Caki2 (cell line): ENCODE data around the gene ANKRD11. TPM values are rescaled to one million over a fixed set of nuclear protein-coding genes. Genes with fewer than 3 reads are reported as not detected.
"Not testable (repeated sequence)": the region's sequence is repeated elsewhere in the genome, so short reads cannot be mapped to it uniquely, and the experiment has no call there.

Experiments
- DNase-seq: peaks from one replicate; pipeline ENCODE4 v3.0.0-alpha.2; 2015; ENCODE audit warnings: low read depth
- in situ Hi-C: cut with HindIII; loops from 2 replicates; pipeline ENCODE4 v1.10.0; 2016; ENCODE audit warnings: low sequenced_read_pairs, low pct_unique_long_range_greater_than_20kb, mixed read lengths
- total RNA-seq: library from RNA; depleted of rRNA; stranded (reverse); fragments of >200 nt; shearing (Covaris generic); gene quantifications from 2 replicates; pipeline ENCODE4 v1.2.3, GENCODE V29; 2014; ENCODE audit warnings: low replicate concordance

The ANKRD11 gene
- total RNA-seq, 1 experiment from 2014 or later, result 56.3 TPM

DNA sequence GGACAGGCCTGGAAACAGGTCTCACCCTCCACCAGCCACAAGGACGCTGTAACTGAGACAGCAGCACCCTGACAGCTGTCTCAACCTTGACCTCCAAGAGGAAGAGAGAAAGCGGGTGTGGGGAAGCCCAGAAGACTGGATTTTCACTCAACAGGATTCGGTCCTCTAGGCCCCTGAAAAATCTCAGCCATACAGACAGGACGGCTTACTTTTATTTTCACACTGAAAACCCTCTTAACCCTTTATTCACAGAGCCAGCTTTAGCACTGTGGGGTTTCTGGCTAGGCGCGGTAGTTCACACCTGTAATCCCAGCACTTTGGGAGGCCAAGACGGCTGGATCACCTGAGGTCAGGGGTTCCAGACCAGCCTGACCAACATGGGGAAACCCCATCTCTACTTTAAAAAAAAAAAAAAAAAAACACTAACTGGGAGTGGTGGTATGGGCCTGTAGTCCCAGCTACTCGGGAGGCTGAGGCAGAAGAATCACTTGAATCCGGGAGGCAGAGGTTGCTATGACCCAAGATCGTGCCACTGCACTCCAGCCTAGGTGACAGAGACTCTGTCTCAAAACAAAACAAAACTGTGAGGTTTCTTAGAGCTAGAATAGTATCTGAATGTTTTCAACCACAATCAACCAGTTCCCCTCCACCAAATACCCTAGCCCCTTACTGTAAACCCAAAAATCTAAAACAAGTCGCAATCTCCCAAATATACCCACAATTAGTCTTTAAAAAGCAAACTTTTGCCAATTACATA is 5.3 kb downstream of the ANKRD11 start:
- in situ Hi-C loops, result no loop called here
- no peak for DNase-seq

DNA sequence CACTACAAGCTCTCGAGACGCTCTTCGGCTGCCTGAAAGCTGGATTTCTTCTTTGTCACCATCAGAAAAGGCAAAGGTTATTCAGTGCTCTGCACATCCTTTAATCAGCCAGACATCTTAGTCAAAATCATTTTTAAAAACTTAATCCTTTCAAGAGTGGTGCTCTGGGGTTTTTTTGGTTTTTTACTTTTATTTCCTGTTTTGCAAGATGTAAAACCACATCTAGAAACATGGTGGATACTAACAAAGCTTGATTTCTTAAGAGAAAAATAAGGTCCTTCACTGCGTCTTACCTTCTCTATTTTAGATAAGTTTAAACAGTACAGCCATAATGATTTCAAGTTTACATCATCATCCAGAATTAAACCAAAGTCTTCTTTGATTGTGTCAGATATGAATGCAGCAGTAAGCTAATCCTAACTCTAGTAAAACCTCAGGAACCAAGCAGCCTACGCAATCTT is 6.3 kb downstream of the ANKRD11 start:
- in situ Hi-C loops, result no loop called here
- DNase-seq, result no peak

DNA sequence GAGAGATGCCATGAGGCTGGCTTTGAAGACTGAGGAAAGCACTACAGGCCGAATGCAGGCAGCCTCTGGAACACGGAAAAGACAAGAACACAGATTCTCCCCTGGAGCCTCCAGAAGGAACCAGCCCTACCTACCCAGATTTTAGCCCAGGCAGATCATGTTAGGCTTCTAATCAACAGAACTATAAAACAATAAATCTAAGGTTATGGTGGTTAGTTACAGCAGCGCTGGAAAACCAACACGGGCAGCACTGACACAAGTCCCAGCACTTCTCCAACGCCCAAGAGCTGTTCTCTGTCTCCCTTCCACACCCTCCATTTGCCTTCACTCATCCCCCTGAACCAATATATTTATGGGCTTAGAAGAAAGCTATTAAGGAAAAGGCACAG is 7.5 kb downstream of the ANKRD11 start:
- DNase-seq, result no peak
- in situ Hi-C loops, result no loop called here

DNA sequence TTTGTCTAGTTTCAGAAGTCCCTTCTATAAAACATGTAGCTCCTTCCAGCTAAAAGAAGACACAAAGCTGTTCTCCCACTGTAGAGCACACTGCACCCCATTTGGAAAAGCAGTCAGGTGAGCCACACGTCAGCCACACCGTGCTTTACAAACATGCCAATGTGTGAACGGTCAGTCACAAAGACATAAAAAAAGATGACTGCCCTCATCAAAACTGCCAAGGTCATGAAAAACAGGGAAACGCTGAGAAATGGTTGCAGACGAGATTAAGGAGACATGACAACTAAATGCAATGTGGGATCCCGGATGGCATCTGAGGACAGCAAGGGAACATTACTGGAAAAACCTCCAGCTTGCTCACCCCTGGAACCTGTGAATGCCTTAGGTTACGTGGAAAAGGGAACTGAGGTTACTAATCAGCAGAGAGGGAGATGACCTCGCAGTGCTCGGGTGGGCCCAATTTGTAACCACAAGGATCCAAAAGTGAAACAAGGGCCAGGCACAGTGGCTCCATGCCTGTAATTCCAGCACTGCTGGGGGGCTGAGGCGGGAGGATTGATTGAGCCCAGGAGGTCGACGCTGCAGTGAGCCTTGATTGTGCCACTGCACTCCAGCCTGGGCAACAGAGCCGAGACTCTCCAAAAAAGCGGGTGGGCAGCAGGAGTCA is 8.1 kb downstream of the ANKRD11 start:
- in situ Hi-C loops, result no loop called here
- DNase-seq, result no peak

DNA sequence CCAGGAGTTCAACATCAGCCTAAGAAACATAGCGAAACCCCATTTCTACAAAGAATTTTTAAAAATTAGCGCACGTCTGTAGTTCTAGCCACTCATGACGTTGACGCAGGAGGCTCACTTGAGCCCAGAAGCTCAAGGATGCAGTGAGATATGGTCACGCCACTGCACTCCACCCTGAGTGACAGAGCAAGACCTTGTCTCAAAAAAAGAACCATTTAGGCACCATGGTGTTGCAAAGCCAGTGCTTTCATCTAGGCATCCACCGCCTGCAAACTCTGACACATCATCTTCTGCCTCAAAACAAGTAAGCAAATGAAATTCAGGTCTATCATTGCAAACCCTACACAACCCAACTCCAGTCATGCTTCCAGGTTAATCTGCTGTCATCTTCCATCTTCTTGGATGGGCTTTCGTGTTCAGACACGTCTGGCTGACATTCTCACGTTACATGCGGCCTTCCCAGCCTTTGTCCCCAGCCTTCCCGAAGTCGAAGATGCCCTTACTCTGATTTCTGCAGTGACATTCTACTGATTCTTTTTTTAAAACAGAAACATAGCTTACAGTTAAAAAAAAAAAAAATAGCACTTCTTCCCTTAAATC is 8.9 kb downstream of the ANKRD11 start:
- no peak for DNase-seq
- in situ Hi-C loops, result no loop called here

DNA sequence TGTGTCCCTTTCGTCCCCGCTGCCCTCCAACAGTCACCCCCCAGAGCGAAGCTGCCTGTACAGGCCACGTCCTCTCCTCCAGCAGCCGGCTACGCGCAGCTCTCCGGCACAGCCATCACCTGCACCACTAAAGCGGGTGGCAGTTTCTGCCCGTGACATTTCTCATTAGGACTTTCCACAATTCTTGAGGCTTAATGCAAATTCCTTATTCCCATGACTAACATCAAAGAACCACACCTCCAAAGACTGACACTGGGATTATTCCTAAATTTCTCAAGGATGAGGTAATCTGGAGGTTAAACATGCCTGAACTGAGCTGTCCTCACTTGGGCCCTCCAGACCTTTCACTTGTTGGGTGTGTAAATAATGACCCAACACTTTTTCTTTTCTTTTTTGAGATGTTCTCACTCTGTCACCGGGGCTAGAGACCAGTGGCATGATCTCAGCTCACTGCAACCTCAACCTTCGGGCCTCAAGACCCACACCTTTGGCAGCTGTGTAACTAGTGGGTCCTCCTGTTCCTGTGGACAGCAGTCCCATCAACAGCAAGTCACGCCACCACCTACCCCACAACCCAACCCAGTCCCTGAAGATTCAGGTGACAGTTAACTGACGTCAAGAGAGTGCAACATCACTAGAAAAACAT is 11.7 kb downstream of the ANKRD11 start:
- peak; percentile 81 for DNase-seq
- in situ Hi-C loops, result no loop called here

DNA sequence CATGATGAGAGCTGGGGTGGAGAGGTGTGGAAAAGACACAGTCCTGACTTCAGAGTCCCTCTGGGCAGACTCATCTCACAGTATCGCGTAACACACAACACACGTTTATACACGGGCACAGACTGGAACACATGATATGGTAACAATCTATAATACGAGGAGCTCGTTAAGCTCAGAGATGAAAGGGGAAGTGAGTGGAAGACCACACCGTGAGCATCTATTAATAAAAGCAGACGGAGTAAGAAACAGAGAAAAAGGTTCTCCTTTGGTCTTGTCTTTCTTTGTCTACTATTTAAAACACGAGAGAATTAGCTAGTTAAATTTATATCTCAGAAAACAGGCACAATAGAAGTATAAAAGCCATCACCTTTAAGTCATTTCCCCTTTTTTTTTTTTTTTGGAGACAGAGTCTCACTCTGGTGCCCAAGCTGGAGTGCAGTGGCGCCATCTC is 13.5 kb downstream of the ANKRD11 start:
- no peak for DNase-seq
- in situ Hi-C loops, result no loop called here

DNA sequence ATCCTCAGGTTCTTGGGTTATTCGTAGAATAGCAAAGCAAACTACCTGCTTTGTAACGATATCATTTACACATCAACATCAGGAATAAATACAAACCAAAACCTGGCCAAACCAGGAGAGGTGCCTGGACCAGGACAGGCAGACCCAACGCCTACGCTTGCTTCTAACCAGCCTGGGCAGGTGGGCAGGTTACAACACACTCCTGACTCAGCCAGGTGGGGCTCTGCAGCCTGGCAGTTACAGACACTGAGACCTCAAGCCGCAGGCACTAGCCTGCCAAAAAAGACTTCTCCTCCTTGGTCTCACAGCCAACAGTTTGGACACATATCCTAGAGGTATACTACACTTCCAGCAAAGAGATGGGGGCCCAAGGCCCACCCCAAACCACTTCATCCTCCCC is 14.0 kb downstream of the ANKRD11 start:
- no peak for DNase-seq
- in situ Hi-C loops, result no loop called here

DNA sequence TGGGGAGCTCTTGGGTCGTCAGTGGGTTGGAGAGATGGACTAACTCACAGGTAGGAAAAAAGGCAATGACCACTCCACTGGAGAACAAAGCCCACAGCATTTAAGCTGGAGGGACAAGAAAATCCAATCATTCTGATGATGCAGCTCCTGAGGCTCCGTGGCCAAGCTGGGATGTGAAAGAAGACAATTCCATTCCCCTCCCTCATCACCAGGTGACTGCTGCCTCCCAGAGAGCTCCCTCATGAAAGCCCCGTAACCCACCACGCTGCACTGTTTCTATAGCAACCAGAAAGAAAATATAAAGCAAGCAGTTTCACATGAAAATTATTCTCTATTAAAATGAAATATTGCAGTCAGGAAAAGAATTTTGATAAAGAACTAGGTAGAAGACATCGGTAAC is 15.2 kb downstream of the ANKRD11 start:
- in situ Hi-C loops, result no loop called here
- no peak for DNase-seq

DNA sequence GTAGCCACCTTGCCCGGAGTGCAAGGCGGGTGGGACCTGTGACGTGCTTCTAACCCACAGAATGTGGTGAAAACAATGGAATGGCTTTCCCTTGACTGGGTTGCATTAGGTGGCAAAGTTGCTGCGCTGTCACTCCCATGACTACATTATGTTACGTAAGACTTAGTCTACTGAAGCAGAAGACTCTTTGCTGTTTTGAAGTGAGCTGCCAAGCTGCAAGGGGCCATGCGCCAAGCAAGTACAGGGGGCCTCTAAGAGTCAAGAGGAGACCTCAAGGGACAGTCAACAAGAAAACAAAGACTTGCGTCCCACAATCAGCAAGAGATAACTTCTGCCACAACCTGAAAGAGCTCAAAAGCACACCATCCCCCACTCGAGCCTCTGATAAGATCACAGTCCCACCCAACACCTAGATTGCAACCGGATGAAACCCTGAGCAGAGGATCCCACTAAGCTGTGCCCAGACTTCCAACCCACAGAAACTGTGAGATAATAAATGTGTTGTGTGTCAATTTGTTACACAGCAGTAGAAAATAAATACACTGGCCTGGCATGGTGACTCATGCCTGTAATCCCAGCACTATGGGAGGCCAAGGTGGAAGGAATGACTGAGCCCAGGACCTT is 16.5 kb downstream of the ANKRD11 start:
- no peak for DNase-seq
- in situ Hi-C loops, result no loop called here

DNA sequence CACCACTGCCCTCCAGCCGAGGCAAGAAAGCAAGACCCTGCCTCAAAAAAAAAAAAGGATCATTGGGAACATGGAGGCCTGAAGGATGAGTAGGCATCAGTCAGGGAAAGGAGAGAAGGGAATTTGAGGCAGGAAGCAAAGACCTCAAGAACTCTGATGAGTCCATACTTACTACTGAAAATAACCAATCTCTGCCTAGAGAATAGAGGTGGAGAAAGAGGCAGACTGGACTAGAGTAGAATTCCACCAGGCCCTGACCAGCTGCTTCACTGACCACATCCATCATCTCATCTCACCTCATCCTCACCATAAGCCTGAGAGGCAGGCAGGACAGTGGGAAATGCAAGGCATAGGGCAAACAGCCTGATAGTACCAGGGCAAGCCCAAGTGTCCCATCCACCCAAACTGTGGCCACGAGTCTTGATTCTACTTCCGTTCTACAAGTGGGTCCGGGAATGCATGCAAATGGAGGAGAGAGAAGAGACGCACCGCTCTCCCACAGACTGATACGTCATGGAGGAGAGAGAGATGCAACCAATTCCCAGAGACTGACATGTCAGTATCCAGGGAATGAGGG is 17.1 kb downstream of the ANKRD11 start:
- no peak for DNase-seq
- in situ Hi-C loops, result no loop called here

DNA sequence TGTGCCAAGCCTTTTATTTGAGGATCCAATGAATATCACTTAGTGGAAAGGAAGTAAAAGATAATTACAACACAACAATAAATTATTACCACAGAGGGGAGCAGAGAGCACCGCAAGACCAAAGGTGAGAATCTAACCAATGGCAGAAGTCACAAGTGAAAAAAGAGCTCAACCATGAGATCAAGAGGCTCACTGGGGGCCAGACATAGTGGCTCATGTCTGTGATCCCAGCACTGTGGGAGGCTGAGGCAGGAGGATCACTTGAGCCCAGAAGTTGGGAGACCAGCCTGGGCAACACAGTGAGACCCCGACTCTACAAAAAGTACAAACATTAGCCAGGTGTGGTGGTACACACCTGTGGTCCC is 17.7 kb downstream of the ANKRD11 start:
- DNase-seq, result no peak
- in situ Hi-C loops, result no loop called here

DNA sequence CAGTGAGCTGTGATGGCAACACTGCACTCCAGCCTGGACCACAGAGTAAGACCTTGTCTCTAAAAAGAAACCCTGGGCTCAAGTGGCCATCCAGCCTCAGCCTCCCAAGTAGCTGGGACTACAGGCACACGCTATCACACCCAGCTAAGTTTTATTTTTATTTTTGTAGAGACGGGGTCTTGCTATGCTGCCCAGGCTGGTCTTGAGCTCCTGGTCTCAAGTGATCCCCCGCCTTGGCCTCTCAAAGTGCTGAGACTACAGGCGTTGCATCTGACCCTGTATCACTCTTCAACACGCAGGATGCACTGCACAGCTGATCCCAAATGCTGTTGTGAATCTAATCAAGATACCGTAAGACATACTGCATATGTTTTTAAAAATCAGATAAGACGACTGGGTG is 23.0 kb downstream of the ANKRD11 start:
- in situ Hi-C loops, result no loop called here
- DNase-seq, result no peak

DNA sequence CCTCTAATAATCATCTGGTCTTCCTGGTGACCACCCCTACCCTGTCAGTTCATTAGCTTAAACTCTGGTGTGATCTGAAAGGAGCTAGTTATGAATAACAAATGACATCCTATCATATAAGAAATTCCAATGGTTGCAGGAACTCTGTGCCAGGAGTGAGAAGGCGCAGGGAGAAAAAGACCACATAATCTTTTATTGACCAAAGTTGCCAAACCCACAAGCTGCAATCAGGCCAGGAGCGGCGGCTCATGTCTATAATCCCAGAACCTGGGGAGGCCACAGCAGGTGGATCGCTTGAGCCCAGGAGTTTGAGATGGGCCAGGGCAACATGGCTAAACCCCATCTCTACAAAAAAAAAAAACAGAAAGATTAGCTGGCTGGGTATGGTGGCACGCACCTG is 23.4 kb downstream of the ANKRD11 start:
- DNase-seq, result no peak
- in situ Hi-C loops, result no loop called here

DNA sequence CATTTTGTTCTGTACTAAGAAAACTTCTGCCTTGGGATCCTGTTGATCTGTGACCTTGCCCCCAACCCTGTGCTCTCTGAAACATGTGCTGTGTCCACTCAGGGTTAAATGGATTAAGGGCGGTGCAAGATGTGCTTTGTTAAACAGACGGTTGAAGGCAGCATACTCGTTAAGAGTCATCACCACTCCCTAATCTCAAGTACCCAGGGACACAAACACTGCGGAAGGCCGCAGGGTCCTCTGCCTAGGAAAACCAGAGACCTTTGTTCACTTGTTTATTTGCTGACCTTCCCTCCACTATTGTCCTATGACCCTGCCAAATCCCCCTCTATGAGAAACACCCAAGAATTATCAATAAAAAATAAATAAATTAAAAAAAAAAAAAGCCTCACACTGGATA is 27.0 kb downstream of the ANKRD11 start:
- DNase-seq, in situ Hi-C loops: not testable (repeated sequence)

DNA sequence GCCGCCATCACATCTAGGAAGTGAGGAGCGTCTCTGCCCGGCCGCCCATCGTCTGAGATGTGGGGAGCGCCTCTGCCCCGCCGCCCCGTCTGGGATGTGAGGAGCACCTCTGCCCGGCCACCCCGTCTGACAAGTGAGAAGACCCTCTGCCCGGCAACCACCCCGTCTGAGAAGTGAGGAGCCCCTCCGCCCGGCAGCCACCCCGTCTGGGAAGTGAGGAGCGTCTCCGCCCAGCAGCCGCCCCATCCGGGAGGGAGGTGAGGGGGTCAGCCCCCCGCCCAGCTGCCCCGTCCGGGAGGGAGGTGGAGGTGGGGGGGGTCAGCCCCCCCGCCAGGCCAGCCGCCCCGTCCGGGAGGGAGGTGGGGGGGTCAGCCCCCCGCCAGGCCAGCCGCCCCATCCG is 27.7 kb downstream of the ANKRD11 start:
- DNase-seq, in situ Hi-C loops: not testable (repeated sequence)

DNA sequence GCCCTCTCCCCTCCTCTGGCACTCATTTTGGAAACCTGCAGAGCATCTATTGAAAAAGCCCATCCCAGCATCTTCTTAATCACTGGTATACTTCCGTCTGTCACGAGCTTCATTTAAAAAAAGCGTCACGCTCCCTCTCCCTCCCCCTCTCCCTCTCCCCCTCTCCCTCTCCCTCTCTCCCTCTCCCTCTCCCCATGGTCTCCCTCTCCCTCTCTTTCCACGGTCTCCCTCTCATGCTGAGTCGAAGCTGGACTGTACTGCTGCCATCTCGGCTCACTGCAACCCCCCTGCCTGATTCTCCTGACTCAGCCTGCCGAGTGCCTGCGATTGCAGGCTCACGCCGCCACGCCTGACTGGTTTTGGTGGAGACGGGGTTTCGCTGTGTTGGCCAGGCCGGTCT is 28.5 kb downstream of the ANKRD11 start:
- in situ Hi-C loops, result not testable (repeated sequence)
- peak; percentile 61 for DNase-seq

DNA sequence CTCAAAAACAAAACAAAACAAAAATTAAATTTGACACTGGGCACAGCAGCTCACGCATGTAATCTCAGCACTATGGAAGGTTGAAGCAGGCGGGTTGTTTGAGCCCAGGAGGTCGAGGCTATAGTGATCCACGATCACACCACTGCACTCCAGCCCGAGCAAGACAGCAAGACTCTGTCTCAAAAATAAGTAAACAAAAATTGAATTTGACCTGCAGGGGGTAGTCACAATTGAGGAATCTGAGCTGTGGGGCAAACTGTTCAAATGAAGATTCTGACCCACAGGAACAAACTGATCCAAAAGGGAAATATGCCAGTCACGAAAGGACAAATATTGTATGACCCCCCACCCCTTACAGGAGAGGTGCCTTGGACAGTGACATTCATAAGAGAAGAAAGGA is 29.8 kb downstream of the ANKRD11 start:
- in situ Hi-C loops, result no loop called here
- DNase-seq, result no peak
